Measurements from ENCODE around the gene B4GALNT3.

B4GALNT3 gene

GRCh38 chr12:468671-469389 is 9.1 kb downstream of the B4GALNT3 start:
- no peak for DNase-seq

- no peak for DNase-seq
Observed at GRCh38 chr12:470133-470532, 10.4 kb downstream of the B4GALNT3 start.

GRCh38 chr12:473198-473597 is 13.5 kb downstream of the B4GALNT3 start:
- DNase-seq, result no peak

- DNase-seq, result no peak
Observed at GRCh38 chr12:473863-474577, 14.3 kb downstream of the B4GALNT3 start.

- DNase-seq, result no peak
Observed at GRCh38 chr12:475286-475685, 15.5 kb downstream of the B4GALNT3 start.

GRCh38 chr12:479161-479560 is 19.4 kb downstream of the B4GALNT3 start:
- no peak for DNase-seq

- DNase-seq, result no peak
Observed at GRCh38 chr12:480831-481816, 21.4 kb downstream of the B4GALNT3 start.

GRCh38 chr12:482061-482460 is 22.3 kb downstream of the B4GALNT3 start:
- no peak for DNase-seq

- no peak for DNase-seq
Observed at GRCh38 chr12:484096-484495, 24.4 kb downstream of the B4GALNT3 start.

GRCh38 chr12:490260-490659 is 30.5 kb downstream of the B4GALNT3 start:
- no peak for DNase-seq

GRCh38 chr12:495466-495865 is 35.7 kb downstream of the B4GALNT3 start:
- DNase-seq, result no peak

GRCh38 chr12:496736-497135 is 37.0 kb downstream of the B4GALNT3 start:
- no peak for DNase-seq

- no peak for DNase-seq
Observed at GRCh38 chr12:497501-498160, 37.9 kb downstream of the B4GALNT3 start.

GRCh38 chr12:499837-500458 is 40.2 kb downstream of the B4GALNT3 start:
- no peak for DNase-seq

GRCh38 chr12:501722-502447 is 42.1 kb downstream of the B4GALNT3 start:
- DNase-seq, result no peak

- DNase-seq, result no peak
Observed at GRCh38 chr12:503111-503761, 43.5 kb downstream of the B4GALNT3 start.

- DNase-seq, result no peak
Observed at GRCh38 chr12:505221-505620, 45.5 kb downstream of the B4GALNT3 start.

- no peak for DNase-seq
Observed at GRCh38 chr12:507391-507796, 47.7 kb downstream of the B4GALNT3 start.

GRCh38 chr12:508145-508544 is 48.4 kb downstream of the B4GALNT3 start:
- no peak for DNase-seq

- DNase-seq, result no peak
Observed at GRCh38 chr12:508795-509194, 49.1 kb downstream of the B4GALNT3 start.

- DNase-seq, result no peak
Observed at GRCh38 chr12:509500-509899, 49.8 kb downstream of the B4GALNT3 start.

Data from NCI-H2227 treated with DMSO at 0.1 percent for 48 hours (cell line).